Neural cell (in vitro differentiated cells): Measurements from ENCODE around the gene ZC3H12D. TPM values are rescaled to one million over a fixed set of nuclear protein-coding genes. Genes with fewer than 3 reads are reported as not detected.

Experiments
- H2AFZ ChIP-seq: fragments of 200-600, 300-800 bp; sonication (generic), shearing (Covaris generic); 2 replicates; pipeline ENCODE4 v1.6.0; 2014; ENCODE audit warnings: low read depth, mild to moderate bottlenecking, antibody characterized with exemption, low read length, moderate library complexity
- H3F3A ChIP-seq: fragments of 200-600 bp; shearing (Covaris generic); 2 replicates; pipeline ENCODE4 v1.6.1; 2016; ENCODE audit warnings: mild to moderate bottlenecking, moderate library complexity, mixed read lengths, antibody characterized with exemption, low read length; ENCODE audit not compliant: insufficient read depth, poor library complexity, severe bottlenecking
- H3K27ac ChIP-seq: fragments of 200-600, 300-800 bp; sonication (generic), shearing (Covaris generic); 2 replicates; pipeline ENCODE4 v1.5.1; 2014; ENCODE audit warnings: mild to moderate bottlenecking, low read length, moderate library complexity
- H3K27me3 ChIP-seq: fragments of 300-800, 200-600 bp; sonication (generic), shearing (Covaris generic); 2 replicates; pipeline ENCODE4 v1.6.0; 2014; ENCODE audit warnings: mild to moderate bottlenecking, low read depth, low read length, moderate library complexity; ENCODE audit not compliant: insufficient read depth
- H3K36me3 ChIP-seq: fragments of 300-800, 200-600 bp; sonication (generic), shearing (Covaris generic); 2 replicates; pipeline ENCODE4 v1.5.1; 2014; ENCODE audit warnings: mild to moderate bottlenecking, antibody characterized with exemption, low read length, moderate library complexity; ENCODE audit not compliant: insufficient read depth
- H3K4me2 ChIP-seq: fragments of 300-800, 200-600 bp; sonication (generic), shearing (Covaris generic); 2 replicates; pipeline ENCODE4 v1.6.0; 2014; ENCODE audit warnings: mild to moderate bottlenecking, low read length
- H3K4me3 ChIP-seq: fragments of 300-800, 200-600 bp; sonication (generic), shearing (Covaris generic); 2 replicates; pipeline ENCODE4 v1.5.1; 2014; ENCODE audit warnings: mild to moderate bottlenecking, low read length, moderate library complexity
- H3K79me2 ChIP-seq: fragments of 200-600 bp; shearing (Covaris generic); replicated peaks from 2 replicates; pipeline ENCODE4 v1.6.0; 2014; ENCODE audit warnings: mild to moderate bottlenecking, low read length, moderate library complexity; ENCODE audit not compliant: insufficient read depth
- H3K9ac ChIP-seq: fragments of 300-800, 200-600 bp; sonication (generic), shearing (Covaris generic); 2 replicates; pipeline ENCODE4 v1.6.1; 2016; ENCODE audit warnings: mild to moderate bottlenecking, low read length, mixed read lengths
- H3K9me2 ChIP-seq: fragments of 200-600 bp; shearing (Covaris generic); 2 replicates; pipeline ENCODE4 v1.6.1; 2016; ENCODE audit warnings: mild to moderate bottlenecking, low read length, mixed read lengths; ENCODE audit not compliant: insufficient read depth
- H3K9me3 ChIP-seq: fragments of 200-600, 300-800 bp; sonication (generic), shearing (Covaris generic); 2 replicates; pipeline ENCODE4 v1.6.1; 2016; ENCODE audit warnings: mild to moderate bottlenecking, mixed run types, low read length, moderate library complexity, mixed read lengths
- H4K20me1 ChIP-seq: fragments of 200-600 bp; shearing (Covaris generic); 2 replicates; pipeline ENCODE4 v1.6.1; 2016; ENCODE audit warnings: mild to moderate bottlenecking, mixed run types; ENCODE audit not compliant: insufficient read depth
- CTCF ChIP-seq: fragments of 450-650 bp; IDR thresholded peaks from 2 replicates; pipeline ENCODE4 v1.5.1; 2014; ENCODE audit warnings: antibody characterized with exemption, mild to moderate bottlenecking, moderate library complexity; ENCODE audit not compliant: poor library complexity, severe bottlenecking
- EP300 ChIP-seq: fragments of 450-650 bp; conservative IDR thresholded peaks from 2 replicates; pipeline ENCODE4 v1.6.1; 2014; ENCODE audit warnings: antibody characterized with exemption, mild to moderate bottlenecking, moderate library complexity; ENCODE audit not compliant: poor library complexity, severe bottlenecking
- EZH2 ChIP-seq: fragments of 200-600, 300-800 bp; shearing (Covaris generic), sonication (generic); IDR thresholded peaks from 2 replicates; pipeline ENCODE4 v1.6.1; 2014; ENCODE audit warnings: antibody characterized with exemption, low read length, borderline replicate concordance, mild to moderate bottlenecking; ENCODE audit not compliant: insufficient read depth, poor library complexity, severe bottlenecking
- MXI1 ChIP-seq: fragments of 450-650 bp; conservative IDR thresholded peaks from 2 replicates; pipeline ENCODE4 v1.6.1; 2014; ENCODE audit warnings: antibody characterized with exemption, mild to moderate bottlenecking; ENCODE audit not compliant: poor library complexity, severe bottlenecking
- POLR2AphosphoS5 ChIP-seq: IDR thresholded peaks from 2 replicates; pipeline ENCODE4 v1.6.1; 2012
- RAD21 ChIP-seq: fragments of 450-650 bp; conservative IDR thresholded peaks from 2 replicates; pipeline ENCODE4 v1.6.1; 2014; ENCODE audit warnings: antibody characterized with exemption, mild to moderate bottlenecking, moderate library complexity
- REST ChIP-seq: IDR thresholded peaks from 2 replicates; pipeline ENCODE4 v1.6.1; 2012; ENCODE audit warnings: borderline replicate concordance
- SMC3 ChIP-seq: fragments of 450-650 bp; conservative IDR thresholded peaks from 2 replicates; pipeline ENCODE4 v1.6.1; 2014; ENCODE audit warnings: antibody characterized with exemption, mild to moderate bottlenecking, moderate library complexity; ENCODE audit not compliant: poor library complexity
- TAF1 ChIP-seq: IDR thresholded peaks from 2 replicates; pipeline ENCODE4 v1.6.1; 2012; ENCODE audit warnings: low read depth
- polyA plus RNA-seq: library from polyadenylated mRNA; depleted of rRNA; stranded (reverse); fragments of >200 nt; gene quantifications from 2 replicates; pipeline ENCODE4 v1.2.3, GENCODE V29; 2014

The ZC3H12D gene
- polyA plus RNA-seq, 1 donor from 2014 or later = 1.0 TPM

- H3F3A ChIP-seq = no peaks in the 10 kb centered on the region
- H3K79me2 ChIP-seq = no peaks in the 10 kb centered on the region
- H3K36me3 ChIP-seq = no peaks in the 10 kb centered on the region
- H3K4me3 ChIP-seq = no peak overlapping the region
- H3K27me3 ChIP-seq = no peaks in the 10 kb centered on the region
- no peak overlapping the region for H3K9ac ChIP-seq
- no peak overlapping the region for H3K27ac ChIP-seq
- H4K20me1 ChIP-seq = no peaks in the 10 kb centered on the region
- H3K9me2 ChIP-seq = no peaks in the 10 kb centered on the region
- no peak overlapping the region for H2AFZ ChIP-seq
- no peak overlapping the region for H3K4me2 ChIP-seq
- TF ChIP-seq EZH2 (no peak), CTCF (no peak), MXI1 (no peak), SMC3 (no peak), POLR2AphosphoS5 (no peak), RAD21 (no peak), EP300 (no peak), REST (no peak), TAF1 (no peak)
- H3K9me3 ChIP-seq = no peaks in the 10 kb centered on the region
Observed at GRCh38 chr6:149483334-149483725, 1.5 kb downstream of the ZC3H12D start.

- H3K79me2 ChIP-seq = no peaks in the 10 kb centered on the region
Observed at GRCh38 chr6:149482545-149483333, 2.1 kb downstream of the ZC3H12D start.

More at GRCh38 chr6:149482545-149483333, 2.1 kb downstream of the ZC3H12D start:
- H3K9me3 ChIP-seq = no peaks in the 10 kb centered on the region
- H2AFZ ChIP-seq = no peak overlapping the region
- no peak overlapping the region for H3K27ac ChIP-seq
- H3K9ac ChIP-seq = no peak overlapping the region
- no peaks in the 10 kb centered on the region for H3K9me2 ChIP-seq
- no peaks in the 10 kb centered on the region for H3K36me3 ChIP-seq
- TF ChIP-seq SMC3 = no peak
- no peaks in the 10 kb centered on the region for H3K27me3 ChIP-seq
- no peaks in the 10 kb centered on the region for H4K20me1 ChIP-seq
- no peak overlapping the region for H3K4me3 ChIP-seq
- H3F3A ChIP-seq = no peaks in the 10 kb centered on the region
- no peak overlapping the region for H3K4me2 ChIP-seq
